ENCODE measurements around the gene TMEM242. TPM values are rescaled to one million over a fixed set of nuclear protein-coding genes. Genes with fewer than 3 reads are reported as not detected.

TMEM242 gene
- total RNA-seq, 2 donors from 2014 or later = 10.8 to 11.9 TPM

DNA sequence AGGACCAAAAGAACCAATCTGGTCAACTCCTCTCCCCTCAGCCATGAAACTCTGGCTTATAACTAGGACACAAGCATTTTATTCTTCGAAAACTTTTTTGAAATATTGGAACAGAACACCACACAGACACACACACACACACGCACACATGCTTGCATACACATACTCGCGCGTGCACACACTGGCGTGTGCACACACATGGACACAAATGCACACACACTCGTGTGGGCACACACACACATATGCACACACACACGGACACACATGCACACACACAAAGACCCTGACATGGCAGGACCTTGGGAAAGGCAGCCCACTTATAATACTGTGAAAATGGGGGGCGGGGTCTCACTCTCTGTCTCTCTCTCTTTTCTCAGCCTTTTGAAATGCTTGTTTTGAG, 63.9 kb downstream of the TMEM242 start:
- no peak overlapping the region for H3K9ac ChIP-seq (ENCODE audit: low read depth in 2 of 2, low read length in 2 of 2)
- no peaks in the 10 kb centered on the region for H3K36me3 ChIP-seq
- TF ChIP-seq, protein P1, sequence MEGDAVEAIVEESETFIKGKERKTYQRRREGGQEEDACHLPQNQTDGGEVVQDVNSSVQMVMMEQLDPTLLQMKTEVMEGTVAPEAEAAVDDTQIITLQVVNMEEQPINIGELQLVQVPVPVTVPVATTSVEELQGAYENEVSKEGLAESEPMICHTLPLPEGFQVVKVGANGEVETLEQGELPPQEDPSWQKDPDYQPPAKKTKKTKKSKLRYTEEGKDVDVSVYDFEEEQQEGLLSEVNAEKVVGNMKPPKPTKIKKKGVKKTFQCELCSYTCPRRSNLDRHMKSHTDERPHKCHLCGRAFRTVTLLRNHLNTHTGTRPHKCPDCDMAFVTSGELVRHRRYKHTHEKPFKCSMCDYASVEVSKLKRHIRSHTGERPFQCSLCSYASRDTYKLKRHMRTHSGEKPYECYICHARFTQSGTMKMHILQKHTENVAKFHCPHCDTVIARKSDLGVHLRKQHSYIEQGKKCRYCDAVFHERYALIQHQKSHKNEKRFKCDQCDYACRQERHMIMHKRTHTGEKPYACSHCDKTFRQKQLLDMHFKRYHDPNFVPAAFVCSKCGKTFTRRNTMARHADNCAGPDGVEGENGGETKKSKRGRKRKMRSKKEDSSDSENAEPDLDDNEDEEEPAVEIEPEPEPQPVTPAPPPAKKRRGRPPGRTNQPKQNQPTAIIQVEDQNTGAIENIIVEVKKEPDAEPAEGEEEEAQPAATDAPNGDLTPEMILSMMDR (IDR thresholded peaks at IDR 0.05) = no peak
- no peaks in the 10 kb centered on the region for H3K27me3 ChIP-seq
- no peak overlapping the region for H3K27ac ChIP-seq
- no peaks in the 10 kb centered on the region for H3K4me1 ChIP-seq
- no peaks in the 10 kb centered on the region for H3K9me3 ChIP-seq
- intact Hi-C loops (cut with DNase I) = no loop called here
- no peak overlapping the region for H3K4me3 ChIP-seq
- no peak for DNase-seq

DNA sequence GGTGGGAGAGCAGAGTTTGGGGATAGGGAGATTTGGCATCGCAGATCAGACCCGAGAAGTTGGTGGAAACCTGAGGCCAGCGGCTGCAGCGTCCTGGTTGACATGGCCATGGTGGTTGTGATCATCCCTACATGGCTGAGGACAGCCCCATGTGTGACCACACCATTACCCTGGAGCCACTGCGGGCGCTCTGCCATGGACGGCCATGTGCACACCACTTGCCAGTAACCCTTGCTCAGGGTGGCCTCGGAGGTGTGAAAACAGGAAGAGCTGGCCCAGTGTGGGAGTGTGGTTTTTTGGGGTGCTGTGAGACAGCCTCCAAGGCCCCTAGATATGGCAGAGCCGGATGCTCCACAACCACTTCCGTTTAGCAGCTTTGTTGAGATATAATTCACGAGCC, 64.4 kb downstream of the TMEM242 start:
- Histone ChIP-seq H3K9ac (ENCODE audit: low read depth in 2 of 2, low read length in 2 of 2) (no peak overlapping the region), H3K36me3 (no peaks in the 10 kb centered on the region), H3K4me1 (no peaks in the 10 kb centered on the region), H3K27ac (no peak overlapping the region), H3K9me3 (no peaks in the 10 kb centered on the region), H3K4me3 (no peak overlapping the region), H3K27me3 (no peaks in the 10 kb centered on the region)
- no peak for DNase-seq
- TF ChIP-seq, protein P1 (IDR thresholded peaks at IDR 0.05) = no peak
- intact Hi-C loops (cut with DNase I) = no loop called here

DNA sequence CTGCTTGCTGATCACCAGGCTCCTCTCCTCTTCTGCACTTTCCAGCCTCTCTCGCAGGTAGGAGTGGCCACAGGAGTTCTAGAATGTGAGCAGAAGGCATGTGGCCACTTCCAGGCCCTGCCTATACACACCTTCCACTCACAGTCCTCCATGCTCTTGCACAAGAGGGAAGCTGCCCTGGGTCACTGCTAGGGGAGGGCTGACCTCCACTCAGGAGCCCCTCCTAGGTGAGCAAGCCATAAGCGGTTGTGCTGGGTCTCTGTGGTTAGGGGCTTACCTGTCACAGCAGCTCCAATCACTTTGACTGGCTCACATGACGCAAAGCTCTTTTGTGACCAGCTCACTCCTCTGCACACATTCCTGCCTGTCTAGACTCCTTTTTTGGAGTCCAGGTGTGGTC, 68.2 kb downstream of the TMEM242 start:
- Histone ChIP-seq H3K36me3 (no peaks in the 10 kb centered on the region), H3K4me3 (no peak overlapping the region), H3K27ac (no peak overlapping the region), H3K4me1 (no peaks in the 10 kb centered on the region), H3K9ac (ENCODE audit: low read depth in 2 of 2, low read length in 2 of 2) (no peak overlapping the region), H3K9me3 (no peaks in the 10 kb centered on the region), H3K27me3 (no peaks in the 10 kb centered on the region)
- intact Hi-C loops (cut with DNase I) = no loop called here
- TF ChIP-seq, protein P1 (IDR thresholded peaks at IDR 0.05) = no peak
- DNase-seq = no peak

DNA sequence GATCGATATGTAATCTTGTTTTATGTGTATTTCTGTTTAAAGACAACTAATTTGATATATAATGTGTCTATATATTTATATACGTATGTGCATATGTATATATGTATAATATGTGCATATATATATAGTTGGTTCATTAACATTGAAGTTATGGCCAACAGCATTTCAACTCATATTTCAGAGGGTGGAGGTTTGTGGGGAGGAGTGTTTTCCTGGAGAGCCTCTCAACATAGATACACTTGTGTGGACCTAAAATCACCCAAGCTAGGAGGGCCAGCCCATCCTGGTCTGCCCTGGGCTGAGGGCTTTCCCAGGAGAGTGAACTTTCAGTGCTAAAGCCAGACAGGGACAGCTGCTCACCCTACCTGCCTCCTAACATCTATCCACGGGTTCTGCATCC, 68.8 kb downstream of the TMEM242 start:
- DNase-seq = no peak
- Histone ChIP-seq H3K9me3 (no peaks in the 10 kb centered on the region), H3K36me3 (no peaks in the 10 kb centered on the region), H3K4me3 (no peak overlapping the region), H3K9ac (ENCODE audit: low read depth in 2 of 2, low read length in 2 of 2) (no peak overlapping the region), H3K4me1 (no peaks in the 10 kb centered on the region), H3K27ac (no peak overlapping the region), H3K27me3 (no peaks in the 10 kb centered on the region)
- TF ChIP-seq, protein P1 (IDR thresholded peaks at IDR 0.05) = no peak
- intact Hi-C loops (cut with DNase I) = no loop called here

DNA sequence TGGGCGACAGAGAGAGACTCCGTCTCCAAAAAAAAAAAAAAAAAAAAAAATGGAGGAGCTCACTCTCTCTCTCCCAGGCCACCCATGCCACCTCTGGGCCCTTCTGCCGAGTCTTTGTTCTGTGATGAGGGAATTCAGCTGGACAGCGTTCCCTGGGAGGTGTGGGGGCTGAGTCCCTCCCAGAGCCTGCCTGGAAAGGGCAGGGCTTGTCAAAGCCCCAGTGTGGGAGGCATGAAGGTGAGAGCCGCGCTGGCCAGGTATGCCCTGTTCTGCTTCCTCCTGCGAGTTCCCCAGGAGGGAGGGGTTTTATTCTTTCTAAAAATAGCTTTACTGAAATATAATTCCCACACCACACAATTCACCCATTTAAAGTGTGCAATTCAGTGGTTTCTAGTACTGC, 69.6 kb downstream of the TMEM242 start:
- DNase-seq = no peak
- no peak overlapping the region for H3K27ac ChIP-seq
- H3K4me3 ChIP-seq = no peak overlapping the region
- H3K36me3 ChIP-seq = no peaks in the 10 kb centered on the region
- H3K9me3 ChIP-seq = no peaks in the 10 kb centered on the region
- TF ChIP-seq, protein P1 (IDR thresholded peaks at IDR 0.05) = no peak
- no peaks in the 10 kb centered on the region for H3K27me3 ChIP-seq
- no peak overlapping the region for H3K9ac ChIP-seq (ENCODE audit: low read depth in 2 of 2, low read length in 2 of 2)
- intact Hi-C loops (cut with DNase I) = no loop called here
- H3K4me1 ChIP-seq = no peaks in the 10 kb centered on the region

DNA sequence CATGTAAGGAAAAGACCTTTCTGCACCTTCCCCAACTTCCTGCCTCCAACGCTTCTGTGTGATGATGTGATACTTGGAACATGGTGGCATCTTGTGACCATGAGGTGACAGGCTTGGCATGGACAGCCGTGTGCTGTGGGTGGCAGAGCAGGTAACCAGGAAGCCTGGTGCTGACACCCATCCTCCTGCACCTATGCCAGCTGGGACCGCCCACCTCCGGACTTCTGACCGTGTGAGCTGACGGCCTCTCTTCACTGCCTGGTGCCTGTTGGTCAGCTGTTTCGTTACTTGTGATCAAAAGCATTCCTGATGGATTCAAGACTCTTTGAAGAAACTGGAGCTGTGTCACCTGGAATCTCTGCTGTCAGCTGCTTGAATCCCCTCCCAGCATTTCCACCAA, 70.3 kb downstream of the TMEM242 start:
- Histone ChIP-seq H3K4me1 (no peaks in the 10 kb centered on the region), H3K9ac (ENCODE audit: low read depth in 2 of 2, low read length in 2 of 2) (no peak overlapping the region), H3K36me3 (no peaks in the 10 kb centered on the region), H3K4me3 (no peak overlapping the region), H3K27me3 (no peaks in the 10 kb centered on the region), H3K9me3 (no peaks in the 10 kb centered on the region), H3K27ac (no peak overlapping the region)
- TF ChIP-seq, protein P1 (IDR thresholded peaks at IDR 0.05) = no peak
- intact Hi-C loops (cut with DNase I) = no loop called here
- DNase-seq = no peak
